Jurkat, Clone E6-1 (cell line): ENCODE results near the gene OPRD1.
A peak's percentile ranks its signal among the peaks of the same experiment; 100 is the strongest.

Experiments used
- DNase-seq: peaks from one replicate; pipeline ENCODE4 v3.0.0-alpha.2; 2011; ENCODE audit warnings: low read depth, low spot score
- H3K4me3 ChIP-seq: 2 replicates; pipeline ENCODE4 v1.5.1; 2011; ENCODE audit warnings: mild to moderate bottlenecking, low read length, control low read depth, moderate library complexity

Gene OPRD1

GRCh38 chr1:28895896-28896608 lies 84.1 kb downstream of the OPRD1 start:
- no peak for DNase-seq
- no peak overlapping the region for H3K4me3 ChIP-seq

DNA sequence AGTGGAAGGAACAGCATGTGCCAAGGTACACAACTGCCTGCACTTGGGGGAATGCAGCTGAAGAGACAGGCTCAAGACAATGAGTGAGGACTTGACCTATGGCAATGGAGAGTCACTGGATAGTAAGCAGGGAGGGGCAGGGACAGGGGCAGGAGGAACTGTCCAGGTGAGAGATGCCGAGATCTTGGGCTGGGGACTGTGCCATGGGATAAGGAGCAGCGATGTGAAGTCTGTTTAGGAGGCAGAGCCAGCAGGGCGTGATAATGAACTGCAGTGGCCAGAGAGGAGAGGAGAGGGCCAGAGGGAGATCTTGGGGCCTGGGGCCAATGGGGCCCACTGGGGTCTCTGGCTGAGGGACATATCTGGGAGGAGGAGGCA lies 84.6 kb downstream of the OPRD1 start:
- no peak for DNase-seq

DNA sequence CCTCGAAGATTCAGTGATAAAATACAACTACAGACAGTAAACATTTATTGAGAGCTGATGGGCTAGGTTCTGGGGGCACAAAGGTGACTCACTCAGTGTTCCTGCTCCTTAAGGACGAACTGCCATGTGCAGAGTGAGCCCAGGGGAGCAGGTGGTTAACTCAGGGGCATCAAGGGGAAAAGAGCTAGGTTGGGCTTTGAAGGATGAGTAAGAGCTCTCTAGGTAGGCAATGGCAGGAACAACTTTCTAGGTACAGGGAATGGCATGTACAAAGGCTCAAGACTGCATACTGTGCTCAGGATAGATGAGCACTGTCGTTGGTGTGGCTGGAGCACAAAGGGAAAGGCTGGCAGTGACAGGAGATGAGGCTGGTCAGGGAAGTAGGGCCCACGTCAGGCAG lies 85.8 kb downstream of the OPRD1 start:
- DNase-seq, result no peak

More for the DNA sequence above, 84.6 kb downstream of the OPRD1 start:
- no peak overlapping the region for H3K4me3 ChIP-seq

GRCh38 chr1:28898405-28898881 lies 86.5 kb downstream of the OPRD1 start:
- DNase-seq, result no peak
- H3K4me3 ChIP-seq, result no peak overlapping the region

More for the DNA sequence above, 85.8 kb downstream of the OPRD1 start:
- H3K4me3 ChIP-seq, result no peak overlapping the region

DNA sequence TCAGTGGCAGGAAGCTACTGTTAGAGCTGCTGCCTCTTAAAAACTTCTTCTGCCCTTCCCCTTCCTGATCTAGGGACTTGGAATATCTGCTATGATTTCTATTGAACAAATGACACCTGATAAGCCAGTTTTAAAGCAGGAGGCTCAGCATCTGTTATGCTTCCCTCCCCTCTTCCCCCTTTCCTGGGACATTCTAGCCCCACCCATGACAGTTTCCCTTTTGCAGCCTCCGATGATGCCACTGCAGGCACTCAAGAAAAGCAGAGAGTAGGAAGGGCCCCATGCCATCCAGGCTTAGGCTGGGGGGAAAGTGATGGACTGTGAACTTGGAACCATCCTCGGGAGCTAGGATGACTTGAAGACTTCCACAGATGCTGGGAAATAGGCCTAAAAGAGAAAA lies 87.3 kb downstream of the OPRD1 start:
- no peak for DNase-seq
- no peak overlapping the region for H3K4me3 ChIP-seq

- DNase-seq, result no peak
- no peak overlapping the region for H3K4me3 ChIP-seq
Measured at GRCh38 chr1:28900562-28900961, 88.6 kb downstream of the OPRD1 start.

- no peak overlapping the region for H3K4me3 ChIP-seq
- DNase-seq, result no peak
Measured at GRCh38 chr1:28902738-28903137, 90.8 kb downstream of the OPRD1 start.

DNA sequence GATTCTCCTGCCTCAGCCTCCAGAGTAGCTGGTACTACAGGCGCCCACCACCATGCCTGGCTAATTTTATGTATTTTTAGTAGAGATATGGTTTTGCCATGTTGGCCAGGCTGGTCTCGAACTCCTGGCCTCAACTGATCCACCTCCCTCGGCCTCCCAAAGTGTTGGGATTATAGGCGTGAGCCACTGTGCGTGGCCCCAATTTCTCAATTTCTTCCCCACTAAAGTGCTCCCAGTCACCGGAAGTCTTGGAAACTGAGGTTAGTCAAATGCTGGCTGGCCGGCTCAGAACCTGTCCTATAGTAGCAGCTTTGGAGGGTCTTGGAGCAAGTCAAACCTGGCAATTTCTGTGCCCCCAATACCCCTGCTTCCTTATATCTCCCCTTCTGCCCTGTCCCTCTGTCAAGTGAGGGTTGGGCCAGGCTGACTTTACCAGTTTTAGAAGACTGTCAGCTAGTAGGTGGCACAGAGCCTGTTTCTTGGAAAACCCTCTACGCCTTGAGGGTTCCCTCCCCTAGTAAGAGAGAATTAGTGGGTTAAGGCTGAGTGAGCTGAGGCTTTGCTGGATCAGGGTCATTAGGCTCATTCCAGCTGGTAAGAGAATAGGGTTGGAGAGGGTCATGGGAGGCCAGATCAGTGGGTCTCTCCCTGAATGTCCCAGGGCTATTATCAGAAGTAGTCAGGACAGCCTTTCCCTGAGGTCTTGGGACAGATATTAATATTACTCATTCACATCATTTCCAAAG lies 94.1 kb downstream of the OPRD1 start:
- no peak overlapping the region for H3K4me3 ChIP-seq
- DNase-seq, result no peak

DNA sequence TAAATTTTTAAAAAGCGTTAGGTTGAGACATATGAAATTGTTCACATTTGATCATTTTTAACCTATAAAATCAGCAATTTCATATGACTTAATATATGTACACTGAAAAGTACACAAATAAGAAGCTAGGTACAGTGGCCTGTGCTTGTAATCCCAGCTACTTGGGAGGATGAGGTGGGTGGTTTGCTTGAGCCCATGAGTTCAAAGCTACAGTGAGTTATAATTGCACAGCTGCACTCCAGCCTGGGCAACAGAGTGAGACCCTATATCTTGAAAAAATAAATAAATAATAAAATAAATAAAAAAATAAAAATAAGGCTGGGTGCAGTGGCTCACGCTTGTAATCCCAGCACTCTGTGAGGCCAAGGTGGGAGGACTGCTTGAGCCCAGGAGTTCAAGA lies 97.2 kb downstream of the OPRD1 start:
- DNase-seq, result no peak
- no peak overlapping the region for H3K4me3 ChIP-seq

DNA sequence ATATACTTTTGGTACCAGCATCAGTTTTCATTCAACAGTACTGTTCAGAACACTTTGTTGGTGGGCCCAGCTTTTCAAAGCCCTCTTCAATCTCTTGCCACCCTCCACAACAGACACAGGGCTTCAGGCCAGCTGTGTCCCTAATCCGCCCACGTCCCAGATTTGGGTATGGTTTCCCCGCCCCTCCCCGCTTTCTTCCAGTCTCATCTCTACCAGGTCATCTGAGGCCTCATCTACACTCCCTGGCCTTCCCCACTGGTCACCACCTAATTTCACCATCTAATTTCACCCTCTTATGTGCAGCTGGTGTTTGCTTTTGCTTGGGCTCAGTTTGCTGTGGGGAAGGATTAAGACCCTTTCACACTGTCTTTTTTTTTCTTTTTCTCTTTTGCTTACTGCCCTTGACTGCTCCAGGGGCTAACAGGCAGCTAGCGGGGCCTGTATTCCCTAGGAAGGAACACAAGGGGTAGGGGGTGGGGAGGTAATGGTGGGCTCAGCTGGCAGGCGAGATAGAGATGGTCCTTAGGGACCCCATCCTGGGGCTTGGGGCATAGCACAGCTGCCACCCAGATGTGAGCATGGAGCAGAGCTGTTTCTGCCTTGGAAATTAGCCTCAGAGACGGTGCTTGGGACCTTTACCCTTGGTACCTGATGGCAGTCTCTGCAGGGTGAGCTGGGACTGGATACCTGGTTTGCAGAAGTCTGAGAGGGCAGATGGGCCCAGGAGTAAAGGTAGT lies 98.6 kb downstream of the OPRD1 start:
- no peak overlapping the region for H3K4me3 ChIP-seq
- DNase-seq, result no peak

- peak overlapping the region; percentile 59 for H3K4me3 ChIP-seq
- DNase-seq, result no peak
Measured at GRCh38 chr1:28913786-28914227, 101.8 kb downstream of the OPRD1 start.

GRCh38 chr1:28914228-28915030 lies 102.5 kb downstream of the OPRD1 start, which contains the start of gene EPB41:
Gene EPB41, plus strand, starts transcription at chr1:28914569. Its CDS starts 72,869 bp downstream, at chr1:28987438.
- DNase-seq, result peak; percentile 97
- peak within 1 kb of the TSS; percentile 79 for H3K4me3 ChIP-seq

GRCh38 chr1:28915031-28915895 lies 103.3 kb downstream of the OPRD1 start:
- H3K4me3 ChIP-seq, result peak overlapping the region; percentile 79
- peak; percentile 53 for DNase-seq

DNA sequence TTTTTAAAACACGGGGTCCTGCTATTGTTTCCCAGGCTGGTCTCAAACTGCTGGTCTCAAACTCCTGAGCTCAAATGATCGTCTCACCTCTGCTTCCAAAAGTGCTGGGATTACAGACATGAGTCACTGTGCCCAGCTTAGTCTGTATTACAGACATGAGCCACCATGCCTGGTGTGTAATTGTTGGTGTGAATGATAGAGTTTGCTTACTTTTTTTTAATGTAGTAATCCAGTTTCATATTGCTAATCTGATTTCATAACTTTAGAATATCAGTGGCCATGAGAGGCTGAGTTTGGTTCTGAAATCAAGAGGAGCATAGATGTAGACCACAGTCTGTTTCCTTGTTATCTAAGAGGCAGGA lies 105.8 kb downstream of the OPRD1 start:
- DNase-seq, result no peak
- no peak overlapping the region for H3K4me3 ChIP-seq
